Renal cortex interstitium (tissue), 11 donors: ENCODE results near the gene STK24. TPM values are rescaled to one million over a fixed set of nuclear protein-coding genes. Genes with fewer than 3 reads are reported as not detected.

ENCODE experiments used
- DNase-seq, 11 donors: peaks; one replicate each; pipeline ENCODE4 v3.0.0-alpha.2; 2013; ENCODE audit warnings: low read depth in 9 of 11, low spot score in 4 of 11; ENCODE audit errors: extremely low read depth in 1 of 11
- polyA plus RNA-seq, 3 donors: library from polyadenylated mRNA; unstranded; fragments of 120-200 nt; gene quantifications; one replicate each; pipeline ENCODE4 v1.2.1, GENCODE V29; 2013; ENCODE audit not compliant: insufficient read length in 3 of 3

The STK24 gene
- polyA plus RNA-seq, 3 donors: 116 to 126 (median 117) TPM

- DNase-seq: peak in 2 of 11 donors; percentile 48 to 68
Observed at GRCh38 chr13:98450026-98450425, 126.9 kb downstream of the STK24 start.

- DNase-seq: no peak
Observed at GRCh38 chr13:98449273-98449672, 127.6 kb downstream of the STK24 start.

GRCh38 chr13:98448642-98448928, 128.3 kb downstream of the STK24 start:
- DNase-seq: no peak

- no peak for DNase-seq
Observed at GRCh38 chr13:98447881-98448641, 128.8 kb downstream of the STK24 start.

GRCh38 chr13:98447130-98447529, 129.8 kb downstream of the STK24 start:
- DNase-seq: no peak

GRCh38 chr13:98446234-98446621, 130.7 kb downstream of the STK24 start:
- DNase-seq: no peak

- DNase-seq: peak in 1 of 11 donors; percentile 42
Observed at GRCh38 chr13:98445340-98446233, 131.3 kb downstream of the STK24 start.

GRCh38 chr13:98444381-98444780, 132.5 kb downstream of the STK24 start:
- DNase-seq: no peak

- DNase-seq: no peak
Observed at GRCh38 chr13:98443800-98444325, 133.0 kb downstream of the STK24 start.

- no peak for DNase-seq
Observed at GRCh38 chr13:98443329-98443728, 133.6 kb downstream of the STK24 start.

GRCh38 chr13:98442391-98443230, 134.3 kb downstream of the STK24 start:
- no peak for DNase-seq

GRCh38 chr13:98441056-98441676, 135.7 kb downstream of the STK24 start:
- no peak for DNase-seq

GRCh38 chr13:98440390-98441055, 136.4 kb downstream of the STK24 start:
- no peak for DNase-seq

- DNase-seq: no peak
Observed at GRCh38 chr13:98439896-98440295, 137.0 kb downstream of the STK24 start.

- no peak for DNase-seq
Observed at GRCh38 chr13:98439126-98439828, 137.6 kb downstream of the STK24 start.

- no peak for DNase-seq
Observed at GRCh38 chr13:98438246-98439125, 138.4 kb downstream of the STK24 start.
